Measurements from ENCODE around the gene MRPL21.

Gene MRPL21

DNA sequence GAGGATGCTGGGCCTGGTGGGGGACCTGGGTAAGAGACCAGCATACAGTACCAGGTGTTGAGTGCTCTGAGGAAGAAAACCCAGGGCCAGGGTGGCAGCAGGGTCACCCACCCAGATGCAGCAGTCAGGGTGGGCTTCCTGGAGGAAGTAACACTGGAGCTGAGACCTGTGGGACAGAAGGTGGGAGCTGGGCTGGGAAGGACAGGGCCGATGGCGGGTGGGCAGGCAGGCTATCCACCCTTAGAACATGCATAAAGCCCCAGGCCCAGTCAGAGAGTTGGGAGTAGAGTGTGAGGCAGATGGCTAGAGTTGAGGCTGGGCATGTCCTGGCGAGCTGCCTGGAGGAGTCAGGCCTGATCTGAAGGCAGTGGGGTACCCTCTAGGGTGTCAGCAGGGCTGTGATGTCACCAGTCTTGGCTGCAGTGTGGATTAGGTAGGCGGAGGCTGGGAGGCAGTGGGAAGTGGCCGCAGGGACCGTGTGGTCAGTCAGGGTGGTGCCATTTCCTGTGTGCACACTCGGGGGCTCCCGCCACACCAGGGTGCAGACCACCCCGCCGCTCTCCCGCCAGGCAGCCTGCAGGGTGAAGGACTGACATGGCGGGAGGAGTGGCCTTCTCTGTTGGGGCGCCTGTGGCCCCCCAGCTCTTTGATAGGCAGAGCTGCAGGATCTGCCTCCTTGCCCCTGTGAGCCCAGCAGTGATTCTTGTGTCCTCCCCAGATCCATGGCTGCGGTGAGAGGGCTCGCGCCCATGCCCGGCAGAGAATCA, 35.4 kb upstream of the MRPL21 start:
- Histone ChIP-seq H3K4me1 (ENCODE audit: insufficient read depth, low read length, severe bottlenecking) (no peaks in the 10 kb centered on the region), H3K4me2 (ENCODE audit: low read length) (no peak overlapping the region), H3K27ac (ENCODE audit: low read depth, low read length, poor library complexity, severe bottlenecking) (no peak overlapping the region), H3K79me2 (ENCODE audit: insufficient read depth, low read length) (no peaks in the 10 kb centered on the region), H3K27me3 (ENCODE audit: insufficient read depth, low read length) (no peaks in the 10 kb centered on the region), H4K20me1 (ENCODE audit: insufficient read depth, low read length) (no peaks in the 10 kb centered on the region), H3K9me3 (ENCODE audit: low read length) (no peaks in the 10 kb centered on the region), H3F3A (ENCODE audit: insufficient read depth, low read length) (no peaks in the 10 kb centered on the region), H3K9me2 (ENCODE audit: low read depth, low read length) (no peaks in the 10 kb centered on the region), H3K36me3 (ENCODE audit: insufficient read depth, low read length) (peaks cover 37% of the 10 kb centered on the region), H3K9ac (ENCODE audit: low read length) (no peak overlapping the region), H2AFZ (ENCODE audit: low read length) (no peak overlapping the region), H3K4me3 (ENCODE audit: low read depth, low read length, poor library complexity, severe bottlenecking) (no peak overlapping the region)
- no peak for TF ChIP-seq EZH2 (IDR thresholded peaks at IDR 0.05; ENCODE audit: borderline replicate concordance, low read length)
- TF ChIP-seq, protein P1, sequence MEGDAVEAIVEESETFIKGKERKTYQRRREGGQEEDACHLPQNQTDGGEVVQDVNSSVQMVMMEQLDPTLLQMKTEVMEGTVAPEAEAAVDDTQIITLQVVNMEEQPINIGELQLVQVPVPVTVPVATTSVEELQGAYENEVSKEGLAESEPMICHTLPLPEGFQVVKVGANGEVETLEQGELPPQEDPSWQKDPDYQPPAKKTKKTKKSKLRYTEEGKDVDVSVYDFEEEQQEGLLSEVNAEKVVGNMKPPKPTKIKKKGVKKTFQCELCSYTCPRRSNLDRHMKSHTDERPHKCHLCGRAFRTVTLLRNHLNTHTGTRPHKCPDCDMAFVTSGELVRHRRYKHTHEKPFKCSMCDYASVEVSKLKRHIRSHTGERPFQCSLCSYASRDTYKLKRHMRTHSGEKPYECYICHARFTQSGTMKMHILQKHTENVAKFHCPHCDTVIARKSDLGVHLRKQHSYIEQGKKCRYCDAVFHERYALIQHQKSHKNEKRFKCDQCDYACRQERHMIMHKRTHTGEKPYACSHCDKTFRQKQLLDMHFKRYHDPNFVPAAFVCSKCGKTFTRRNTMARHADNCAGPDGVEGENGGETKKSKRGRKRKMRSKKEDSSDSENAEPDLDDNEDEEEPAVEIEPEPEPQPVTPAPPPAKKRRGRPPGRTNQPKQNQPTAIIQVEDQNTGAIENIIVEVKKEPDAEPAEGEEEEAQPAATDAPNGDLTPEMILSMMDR (IDR thresholded peaks at IDR 0.05; ENCODE audit: low read length), result no peak

DNA sequence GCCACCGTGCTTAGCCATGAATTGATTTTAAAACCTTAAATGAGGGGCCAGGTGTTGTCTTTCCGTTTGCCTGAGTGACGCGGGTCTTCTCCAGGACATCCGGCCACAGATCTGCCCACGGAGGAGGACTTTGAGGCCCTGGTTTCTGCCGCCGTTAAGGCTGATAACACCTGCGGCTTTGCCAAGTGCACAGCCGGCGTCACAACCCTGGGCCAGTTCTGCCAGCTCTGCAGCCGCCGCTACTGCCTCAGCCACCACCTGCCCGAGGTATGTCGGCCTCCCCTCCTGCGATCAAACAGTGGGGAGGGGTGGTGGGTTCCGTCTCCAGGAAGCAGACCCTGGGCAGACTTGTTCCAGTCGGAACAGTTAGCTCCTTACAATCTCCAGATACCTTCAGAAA, 34.5 kb upstream of the MRPL21 start:
- Histone ChIP-seq H3K27ac (ENCODE audit: low read depth, low read length, poor library complexity, severe bottlenecking) (no peak overlapping the region), H3K27me3 (ENCODE audit: insufficient read depth, low read length) (no peaks in the 10 kb centered on the region), H3K36me3 (ENCODE audit: insufficient read depth, low read length) (peaks cover 37% of the 10 kb centered on the region), H4K20me1 (ENCODE audit: insufficient read depth, low read length) (no peaks in the 10 kb centered on the region), H3K9me3 (ENCODE audit: low read length) (no peaks in the 10 kb centered on the region), H3K79me2 (ENCODE audit: insufficient read depth, low read length) (no peaks in the 10 kb centered on the region), H3K9me2 (ENCODE audit: low read depth, low read length) (no peaks in the 10 kb centered on the region), H3K4me1 (ENCODE audit: insufficient read depth, low read length, severe bottlenecking) (no peaks in the 10 kb centered on the region), H3K9ac (ENCODE audit: low read length) (no peak overlapping the region), H3K4me3 (ENCODE audit: low read depth, low read length, poor library complexity, severe bottlenecking) (no peak overlapping the region), H3K4me2 (ENCODE audit: low read length) (no peak overlapping the region), H3F3A (ENCODE audit: insufficient read depth, low read length) (no peaks in the 10 kb centered on the region), H2AFZ (ENCODE audit: low read length) (no peak overlapping the region)
- TF ChIP-seq, protein P1 (IDR thresholded peaks at IDR 0.05; ENCODE audit: low read length), result no peak
- TF ChIP-seq EZH2 (IDR thresholded peaks at IDR 0.05; ENCODE audit: borderline replicate concordance, low read length), result no peak

DNA sequence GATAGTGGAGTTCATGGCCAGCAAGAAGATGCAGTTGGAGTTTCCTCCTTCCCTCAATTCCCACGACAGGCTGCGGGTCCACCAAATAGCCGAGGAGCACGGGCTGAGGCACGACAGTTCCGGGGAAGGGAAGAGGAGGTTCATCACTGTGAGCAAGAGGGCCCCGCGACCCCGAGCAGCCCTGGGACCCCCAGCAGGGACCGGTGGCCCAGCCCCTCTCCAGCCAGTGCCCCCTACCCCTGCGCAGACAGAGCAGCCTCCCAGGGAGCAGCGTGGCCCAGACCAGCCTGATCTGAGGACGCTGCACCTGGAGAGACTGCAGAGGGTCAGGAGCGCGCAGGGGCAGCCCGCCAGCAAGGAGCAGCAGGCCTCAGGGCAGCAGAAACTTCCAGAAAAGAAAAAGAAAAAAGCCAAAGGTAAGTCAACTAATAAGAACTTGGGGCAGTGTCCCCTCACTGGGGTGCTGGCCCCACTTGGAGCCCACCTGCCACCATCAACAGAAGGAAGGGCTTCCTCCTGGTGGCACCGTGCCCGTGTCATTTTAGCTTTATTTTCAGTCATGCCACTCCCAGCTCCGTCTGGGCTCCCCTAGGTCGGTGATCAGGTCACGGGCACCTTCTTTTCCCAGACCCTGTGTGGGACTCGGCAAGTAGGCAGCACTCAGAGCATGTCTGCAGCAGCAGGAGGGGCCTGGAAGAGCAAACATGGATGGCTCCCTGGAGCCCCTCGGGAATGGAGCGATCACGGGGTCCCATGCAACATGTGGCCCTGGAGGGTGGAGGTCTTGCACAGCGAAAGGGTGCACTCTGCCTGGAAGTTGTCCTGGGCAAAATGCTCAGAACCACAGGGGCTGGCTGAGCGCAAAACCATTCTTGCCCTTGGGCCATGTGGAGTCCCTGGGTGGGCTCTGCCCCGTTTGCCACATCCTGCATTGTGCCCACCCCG, 33.3 kb upstream of the MRPL21 start:
- no peaks in the 10 kb centered on the region for H3K9me3 ChIP-seq (ENCODE audit: low read length)

More for the DNA sequence above, 33.3 kb upstream of the MRPL21 start:
- Histone ChIP-seq H3F3A (ENCODE audit: insufficient read depth, low read length) (no peaks in the 10 kb centered on the region), H3K27me3 (ENCODE audit: insufficient read depth, low read length) (no peaks in the 10 kb centered on the region), H3K4me2 (ENCODE audit: low read length) (no peak overlapping the region), H3K79me2 (ENCODE audit: insufficient read depth, low read length) (no peaks in the 10 kb centered on the region), H2AFZ (ENCODE audit: low read length) (no peak overlapping the region), H3K36me3 (ENCODE audit: insufficient read depth, low read length) (peaks cover 37% of the 10 kb centered on the region), H4K20me1 (ENCODE audit: insufficient read depth, low read length) (no peaks in the 10 kb centered on the region), H3K9me2 (ENCODE audit: low read depth, low read length) (no peaks in the 10 kb centered on the region), H3K4me3 (ENCODE audit: low read depth, low read length, poor library complexity, severe bottlenecking) (no peak overlapping the region), H3K4me1 (ENCODE audit: insufficient read depth, low read length, severe bottlenecking) (no peaks in the 10 kb centered on the region), H3K27ac (ENCODE audit: low read depth, low read length, poor library complexity, severe bottlenecking) (no peak overlapping the region), H3K9ac (ENCODE audit: low read length) (no peak overlapping the region)
- TF ChIP-seq, protein P1 (IDR thresholded peaks at IDR 0.05; ENCODE audit: low read length), result no peak
- TF ChIP-seq EZH2 (IDR thresholded peaks at IDR 0.05; ENCODE audit: borderline replicate concordance, low read length), result no peak
